HG03060 (cell line): ENCODE measurements around the gene OSBPL5.

Experiments used
- ATAC-seq: cut with Tn5 transposase; IDR thresholded peaks from one replicate; pipeline ENCODE4 v1.9.1; 2021; ENCODE audit warnings: low read depth, moderate number of reproducible peaks; ENCODE audit not compliant: unreplicated experiment

Gene OSBPL5

DNA sequence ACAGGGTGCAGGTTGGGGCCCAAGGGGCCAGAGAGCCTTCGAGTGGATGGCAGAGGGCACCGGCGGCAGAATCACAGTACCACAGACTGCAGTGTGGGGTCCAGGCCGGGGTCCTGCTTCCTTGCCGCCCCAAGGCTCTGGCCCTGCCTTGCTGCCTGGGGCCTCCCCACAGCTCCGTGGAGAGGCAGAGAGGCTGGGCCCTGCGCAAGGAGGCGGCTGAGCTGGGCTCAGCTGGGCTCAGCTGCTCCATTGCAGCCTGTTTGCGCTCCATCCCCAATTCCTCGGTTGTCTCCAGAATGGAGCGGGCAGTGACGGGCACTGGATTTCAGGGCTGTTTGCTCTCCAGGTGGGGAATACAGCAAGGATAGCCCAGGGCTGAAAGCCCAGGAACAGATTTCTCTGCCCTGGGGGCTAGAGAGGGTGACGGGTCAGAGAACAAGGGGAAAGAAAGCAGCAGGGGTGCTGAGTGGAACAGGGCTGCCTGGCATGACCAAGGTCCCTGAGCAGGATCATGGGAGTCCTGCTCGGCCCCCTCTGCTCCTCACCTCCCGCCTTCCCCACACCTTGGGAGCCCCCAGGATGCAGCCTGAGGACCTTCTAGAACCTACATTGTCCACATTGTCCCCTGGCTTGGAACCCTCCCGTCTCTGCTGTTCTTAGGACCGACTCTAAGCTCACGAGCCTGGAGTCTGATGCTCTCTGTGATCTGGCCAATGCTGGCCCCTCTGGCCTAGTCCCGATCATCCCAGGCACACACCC lies 34.6 kb upstream of the OSBPL5 start:
- ATAC-seq: no peak

DNA sequence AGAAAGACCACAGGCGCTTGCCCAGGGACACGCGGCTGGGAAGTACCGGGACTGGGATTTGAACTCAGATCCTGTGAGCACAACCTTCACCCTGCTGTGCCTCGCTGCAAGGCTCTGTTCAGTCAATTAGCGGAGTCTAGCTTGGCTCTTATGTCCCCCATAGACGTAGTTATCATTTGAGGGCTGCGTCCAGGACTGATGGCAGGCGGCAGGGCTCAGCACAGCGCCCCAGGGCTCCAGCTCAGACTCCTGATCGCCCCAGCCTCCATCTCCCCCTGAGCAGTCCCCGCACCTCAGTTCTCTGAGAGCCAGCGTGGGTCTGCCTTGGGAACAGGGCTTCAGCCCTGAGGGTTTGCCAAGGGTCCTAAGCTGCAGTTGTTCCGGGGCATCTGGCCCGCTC lies 33.7 kb upstream of the OSBPL5 start:
- ATAC-seq: no peak

DNA sequence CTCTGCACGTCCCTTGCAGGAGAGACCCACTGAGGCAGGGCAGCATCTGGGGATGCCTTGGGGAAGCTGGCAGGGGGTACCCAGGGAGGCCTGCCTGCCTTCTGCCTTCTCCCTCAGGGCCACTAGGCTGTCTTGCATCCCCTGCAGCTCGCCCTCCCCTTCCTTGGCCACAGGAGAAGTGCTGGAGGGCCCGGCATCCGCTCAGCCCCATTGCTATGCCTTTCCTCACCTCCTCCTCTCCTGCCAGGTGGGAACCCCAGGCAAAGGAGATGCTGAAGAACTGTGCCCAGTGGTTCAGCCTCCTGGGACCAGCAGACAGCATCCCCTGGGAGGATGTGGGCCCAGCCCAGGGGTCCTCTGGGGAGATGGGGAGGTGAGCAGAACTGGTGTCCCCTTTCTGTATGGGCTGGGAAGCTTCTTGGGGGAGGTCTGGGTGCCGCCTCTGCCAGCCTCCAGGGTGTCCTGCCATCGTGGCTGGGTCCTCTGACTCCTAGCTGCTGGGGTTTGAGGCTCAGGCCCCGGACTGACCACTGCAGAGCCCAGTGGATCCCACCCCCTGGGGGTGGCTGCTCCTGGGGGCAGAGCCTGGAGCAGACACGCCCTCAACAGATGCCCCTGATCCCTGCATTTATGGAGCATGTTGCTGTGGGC lies 32.9 kb upstream of the OSBPL5 start:
- ATAC-seq: no peak

DNA sequence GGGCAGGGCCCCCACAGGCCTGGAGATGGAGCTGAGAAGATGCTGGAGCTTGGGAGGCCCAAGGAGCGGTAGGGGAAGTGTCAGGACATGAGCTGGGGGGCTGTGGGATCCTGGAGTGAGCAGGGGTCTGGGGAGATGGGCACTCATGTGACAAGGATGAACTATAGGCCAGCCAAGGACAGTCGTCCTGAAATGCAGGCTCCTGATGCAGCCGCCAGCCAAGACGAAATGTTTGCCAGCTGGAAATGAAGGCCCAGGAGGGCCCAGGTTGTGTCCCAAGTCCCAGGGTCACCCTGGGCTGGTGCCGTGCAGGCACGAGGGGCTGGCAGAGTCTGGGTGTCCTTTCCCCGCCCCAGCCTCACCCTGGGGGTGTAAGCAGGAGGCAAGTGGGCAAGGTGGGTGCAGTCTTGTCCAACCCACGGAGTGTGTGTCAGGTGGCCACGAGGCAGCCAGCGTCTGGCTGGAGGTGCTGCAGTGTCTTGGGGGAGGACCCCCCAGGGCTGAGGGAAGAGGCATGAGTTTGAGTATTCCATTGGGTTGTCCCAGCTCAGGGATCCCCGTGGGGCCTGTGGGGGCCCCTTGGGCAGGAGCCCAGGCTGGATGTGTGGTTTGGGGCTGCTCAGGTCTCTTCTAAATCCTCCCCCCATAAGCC lies 32.1 kb upstream of the OSBPL5 start:
- no peak for ATAC-seq

DNA sequence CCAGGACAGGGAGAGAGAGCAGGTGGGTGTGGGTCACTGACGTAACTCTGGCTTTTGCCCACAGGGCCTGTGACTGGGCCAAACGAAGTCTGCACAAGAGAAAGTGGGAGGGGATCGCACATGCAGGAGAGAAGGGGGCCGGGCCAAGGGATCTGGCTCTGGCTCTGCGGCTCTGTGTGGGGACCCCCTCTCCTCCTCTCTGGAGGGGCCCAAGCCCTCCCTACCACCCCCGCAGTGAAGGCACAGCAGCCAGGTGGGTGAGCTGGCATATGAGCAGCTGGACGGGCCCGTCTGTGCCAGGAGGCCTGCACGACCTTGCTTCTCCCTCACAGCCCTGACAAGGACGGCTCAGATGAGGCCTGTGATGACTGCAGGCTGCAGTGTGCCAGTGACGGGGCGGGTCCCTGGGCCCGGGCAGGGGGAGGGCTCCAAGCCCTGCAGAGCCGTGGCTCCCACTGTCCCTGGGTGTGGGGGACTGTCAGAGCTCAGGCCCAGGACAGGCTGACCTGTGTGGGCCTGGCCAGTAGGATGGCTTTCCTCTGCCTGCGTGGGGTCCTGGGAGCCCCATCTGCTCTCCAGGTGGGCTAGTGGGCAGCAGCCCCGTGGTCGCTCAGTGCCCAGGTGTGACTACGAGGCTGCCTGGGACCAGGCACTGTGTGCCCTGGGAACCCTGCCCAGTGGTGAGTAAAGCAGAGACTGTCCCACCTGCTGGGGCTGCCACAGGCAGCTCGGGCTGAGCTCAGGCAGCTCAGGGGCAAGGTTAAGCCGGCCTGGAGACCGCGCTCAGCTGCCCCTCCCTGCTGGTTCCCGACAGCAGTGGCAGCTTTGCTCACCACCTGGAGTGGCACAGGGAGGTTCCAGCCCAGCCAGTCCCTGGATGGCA lies 31.3 kb upstream of the OSBPL5 start:
- no peak for ATAC-seq

DNA sequence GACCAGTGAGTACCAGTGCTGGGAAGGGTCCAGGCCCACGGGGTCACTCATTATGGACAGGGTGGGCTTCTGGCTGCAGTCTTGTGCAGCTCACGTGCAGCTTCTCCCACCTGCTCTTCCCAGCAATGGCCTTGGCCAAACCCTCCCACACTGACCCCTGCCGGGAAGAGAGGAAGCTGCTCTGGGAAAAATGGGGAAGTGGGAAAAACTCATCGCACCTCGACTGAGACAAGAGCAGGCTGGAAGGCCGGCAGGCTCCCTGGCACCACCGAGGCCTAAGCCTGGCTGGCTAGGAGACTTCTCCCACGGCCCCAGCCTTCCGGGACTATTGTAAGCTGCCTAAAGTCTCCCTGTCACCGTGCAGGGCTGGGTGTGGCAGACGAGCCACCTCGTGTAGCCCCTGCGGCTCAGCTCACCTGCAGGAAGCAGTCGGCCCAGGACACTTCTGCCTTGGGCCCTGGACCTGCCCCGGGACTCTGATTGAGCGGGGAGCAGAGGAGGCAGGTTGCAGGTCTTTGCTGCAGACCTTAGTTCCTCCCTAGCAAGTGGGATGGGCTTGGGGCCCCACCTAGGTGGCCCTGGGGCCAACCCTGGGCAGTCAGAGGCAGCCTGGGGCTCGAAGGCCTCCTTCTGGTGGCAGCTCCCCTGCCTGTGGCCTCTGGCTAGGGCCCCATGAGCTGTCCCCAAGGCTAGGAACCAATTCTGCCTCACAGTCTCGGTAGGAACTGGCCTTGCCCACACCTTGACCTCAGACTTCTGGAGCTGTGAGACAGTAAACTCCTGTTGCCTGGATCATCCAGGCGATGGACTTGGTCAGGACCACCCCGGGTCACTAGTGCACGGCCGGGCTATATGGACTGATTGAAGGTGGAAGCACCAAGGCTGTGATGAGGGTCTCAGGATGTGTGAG lies 30.4 kb upstream of the OSBPL5 start:
- ATAC-seq: no peak

DNA sequence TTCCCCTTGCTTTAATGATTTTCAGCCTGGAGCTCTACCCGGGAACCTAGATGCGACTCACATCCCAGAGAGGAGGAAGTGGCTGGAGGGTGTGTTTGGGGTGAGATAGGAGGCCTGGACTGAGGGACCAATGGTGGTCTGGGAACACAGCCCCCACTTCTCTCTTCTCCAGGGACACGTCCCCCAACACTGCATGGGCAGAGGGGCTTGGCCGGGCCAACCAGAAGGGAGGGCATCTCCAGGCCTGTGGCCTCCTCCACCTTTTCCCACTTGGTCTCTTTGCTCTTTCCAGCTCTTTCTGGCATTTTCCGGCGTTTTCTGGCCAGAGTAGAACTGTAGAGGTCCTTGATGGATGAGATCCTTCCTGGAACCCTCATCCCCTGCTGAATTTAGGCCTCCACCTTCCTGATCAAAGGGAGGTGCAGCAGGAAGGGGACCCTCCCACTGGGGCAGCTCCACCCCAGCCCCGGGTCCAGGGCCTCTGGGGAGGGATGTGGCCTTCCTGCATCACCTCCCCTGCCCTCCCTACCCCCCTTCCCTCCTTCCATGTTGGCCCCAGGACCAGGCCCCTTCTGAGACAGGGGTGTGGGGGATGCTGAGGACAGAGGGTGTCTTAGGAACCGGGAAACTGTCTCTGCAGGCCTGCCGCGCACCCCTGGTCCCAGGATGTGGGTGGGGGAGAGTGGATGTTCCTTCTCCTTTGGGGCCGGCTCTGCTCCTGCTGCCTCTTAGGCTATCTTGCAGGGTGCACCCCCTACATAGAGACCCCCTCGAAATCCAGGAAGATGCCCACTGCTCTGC lies 29.1 kb upstream of the OSBPL5 start:
- no peak for ATAC-seq

DNA sequence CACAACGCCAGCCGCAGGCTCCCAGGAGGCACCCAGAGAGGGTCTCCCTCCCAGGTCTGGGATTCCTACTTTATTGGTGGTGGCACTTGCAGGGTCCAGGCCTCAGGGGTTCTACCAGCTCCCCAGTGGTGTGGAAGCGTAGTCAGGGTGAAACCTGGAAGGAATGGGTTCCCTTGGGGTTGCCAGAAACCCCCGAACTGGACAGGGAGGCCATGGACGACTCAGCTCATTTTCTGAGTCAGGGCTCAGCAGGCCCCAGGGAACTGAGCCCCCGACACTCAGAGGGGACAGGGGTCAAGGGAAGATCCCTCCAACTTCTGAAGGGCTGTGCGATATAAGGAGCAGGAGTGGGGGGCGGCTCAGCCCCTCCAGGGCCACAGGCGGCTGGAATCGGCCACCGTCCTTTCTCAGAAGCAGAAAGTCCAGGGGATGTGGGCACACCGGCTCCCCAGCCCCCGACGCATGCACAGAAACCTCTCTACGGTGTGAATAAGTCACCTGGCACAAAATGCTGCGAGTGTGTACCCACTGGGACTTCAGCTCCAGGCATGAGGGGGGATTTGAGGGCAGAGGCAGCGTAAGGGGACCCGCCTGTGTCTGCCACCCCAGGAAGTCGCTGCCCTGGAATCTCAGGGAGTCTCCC lies 28.4 kb upstream of the OSBPL5 start:
- no peak for ATAC-seq

DNA sequence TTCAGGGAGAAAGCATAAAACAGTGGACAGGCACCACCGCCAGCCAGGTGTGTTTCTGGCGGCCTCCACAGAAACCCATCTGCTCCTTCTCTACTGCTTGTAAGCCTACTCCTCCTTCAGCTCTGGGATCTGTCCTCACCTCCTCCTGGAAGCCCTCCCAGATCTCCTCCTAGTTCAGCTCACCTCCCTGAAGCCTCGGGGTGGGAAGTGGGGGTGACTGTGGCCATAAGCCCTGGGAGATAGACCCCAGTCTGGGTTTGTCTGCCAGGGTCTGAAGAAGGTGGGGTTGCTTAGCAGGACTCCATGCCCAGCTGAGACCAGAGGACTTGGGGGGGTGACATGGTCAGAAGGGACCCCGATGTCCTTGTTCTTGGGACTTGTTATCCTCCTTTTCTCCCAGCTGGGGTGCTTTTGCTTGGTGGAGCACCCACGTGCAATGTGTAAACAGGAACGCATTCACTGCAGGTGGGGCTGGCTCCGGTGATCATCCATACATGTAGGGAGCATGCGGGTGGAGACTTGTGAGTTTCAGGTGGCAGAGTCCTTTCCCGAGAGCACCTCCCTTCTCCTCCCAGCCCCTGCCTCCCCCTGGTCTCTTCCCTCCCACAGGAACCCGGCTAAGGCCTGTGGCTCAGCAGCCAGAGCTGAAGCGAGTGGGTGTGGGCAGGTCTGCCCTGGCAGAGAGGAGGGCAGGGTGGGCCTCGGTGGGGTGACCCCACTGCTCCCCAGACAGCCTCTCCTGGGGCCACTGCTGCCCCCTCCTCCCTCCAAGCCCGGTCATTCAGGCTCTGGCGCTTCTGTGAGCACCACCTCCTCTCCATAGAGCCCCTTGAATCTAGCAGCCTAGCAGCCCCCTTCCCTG lies 27.6 kb upstream of the OSBPL5 start:
- ATAC-seq: no peak

DNA sequence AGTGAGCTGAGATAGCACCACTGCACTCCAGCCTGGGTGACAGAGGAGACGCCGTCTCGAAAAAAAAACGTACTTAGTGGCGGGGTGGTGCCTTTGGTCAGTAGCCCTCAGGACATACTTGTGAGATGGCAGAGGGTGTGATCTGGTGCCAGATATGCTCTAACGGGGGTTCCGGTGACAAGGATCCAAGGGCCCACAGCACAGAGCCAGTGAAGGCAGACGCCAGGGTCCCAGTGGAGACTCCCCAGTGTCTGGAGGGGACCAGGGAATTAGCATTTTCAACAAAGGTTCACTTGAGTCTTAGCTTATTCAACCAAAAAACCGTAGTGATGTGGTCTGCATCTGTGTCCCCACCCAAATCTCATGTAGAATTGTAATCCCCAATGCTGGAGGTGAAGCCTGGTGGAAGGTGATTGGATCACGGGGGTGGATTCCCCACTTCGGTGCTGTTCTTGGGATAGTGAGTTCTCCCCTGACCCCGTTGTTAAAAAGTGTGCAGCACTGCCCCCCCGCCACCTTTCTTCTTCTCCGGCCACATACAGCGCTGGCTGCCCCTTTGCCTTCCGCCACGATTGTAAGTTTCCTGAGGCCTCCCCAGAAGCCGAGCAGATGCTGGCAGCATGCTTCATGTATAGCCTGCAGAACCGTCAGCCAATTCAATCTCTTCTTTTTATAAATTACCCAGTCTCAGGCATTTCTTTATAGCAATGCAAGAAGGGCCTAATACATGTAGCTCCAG lies 26.6 kb upstream of the OSBPL5 start:
- ATAC-seq: no peak

DNA sequence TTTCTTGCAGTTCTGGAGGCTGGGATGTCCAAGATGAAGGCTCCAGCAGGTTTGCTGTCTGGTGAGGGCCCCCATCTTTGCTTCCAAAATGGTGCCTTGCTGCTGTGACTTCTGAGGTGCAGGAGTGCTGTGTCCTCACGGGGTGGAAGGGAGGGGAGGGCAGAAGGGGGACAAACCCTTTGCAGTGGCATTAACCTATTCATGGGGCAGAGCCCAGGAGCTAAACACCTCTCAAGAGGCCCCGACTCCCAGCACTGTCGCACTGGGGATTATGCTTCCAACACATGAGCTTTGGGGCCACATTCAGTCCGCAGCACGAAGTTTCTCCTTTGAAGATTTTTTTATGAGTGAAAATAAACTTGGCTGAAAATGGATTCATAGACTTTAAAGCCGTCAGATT lies 25.5 kb upstream of the OSBPL5 start:
- no peak for ATAC-seq

DNA sequence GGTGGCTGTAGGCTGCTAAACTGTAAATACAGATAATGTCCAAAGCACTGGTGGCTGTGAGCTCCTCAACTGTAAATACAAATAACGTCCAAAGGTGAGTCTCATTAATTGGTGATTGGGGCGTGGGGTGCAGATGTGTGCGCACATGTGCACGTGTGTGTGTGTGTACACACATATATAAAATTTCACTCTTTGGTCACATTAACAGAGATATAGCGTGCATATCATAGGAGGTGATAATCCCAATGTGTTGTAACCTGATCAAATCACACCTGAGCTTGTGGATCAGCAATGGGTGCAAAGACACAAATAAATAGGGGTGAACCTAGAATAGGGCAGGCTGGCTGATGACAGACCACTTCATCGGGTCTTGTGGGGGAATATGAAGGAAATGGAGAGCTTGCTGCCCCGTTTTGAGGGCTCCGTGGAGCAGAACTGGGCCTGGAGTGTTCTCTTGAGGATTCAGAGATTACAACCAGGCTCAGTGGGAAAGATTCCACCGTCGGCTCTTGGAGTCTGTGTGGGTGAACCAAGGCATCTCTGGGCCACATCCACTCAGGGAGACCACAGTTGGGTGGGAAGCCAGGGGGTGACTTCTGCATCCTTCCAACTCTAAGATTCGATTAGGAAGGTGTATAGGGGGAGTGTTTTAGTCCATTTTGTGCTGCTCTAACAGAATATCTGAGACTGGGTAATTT lies 24.9 kb upstream of the OSBPL5 start:
- ATAC-seq: no peak

DNA sequence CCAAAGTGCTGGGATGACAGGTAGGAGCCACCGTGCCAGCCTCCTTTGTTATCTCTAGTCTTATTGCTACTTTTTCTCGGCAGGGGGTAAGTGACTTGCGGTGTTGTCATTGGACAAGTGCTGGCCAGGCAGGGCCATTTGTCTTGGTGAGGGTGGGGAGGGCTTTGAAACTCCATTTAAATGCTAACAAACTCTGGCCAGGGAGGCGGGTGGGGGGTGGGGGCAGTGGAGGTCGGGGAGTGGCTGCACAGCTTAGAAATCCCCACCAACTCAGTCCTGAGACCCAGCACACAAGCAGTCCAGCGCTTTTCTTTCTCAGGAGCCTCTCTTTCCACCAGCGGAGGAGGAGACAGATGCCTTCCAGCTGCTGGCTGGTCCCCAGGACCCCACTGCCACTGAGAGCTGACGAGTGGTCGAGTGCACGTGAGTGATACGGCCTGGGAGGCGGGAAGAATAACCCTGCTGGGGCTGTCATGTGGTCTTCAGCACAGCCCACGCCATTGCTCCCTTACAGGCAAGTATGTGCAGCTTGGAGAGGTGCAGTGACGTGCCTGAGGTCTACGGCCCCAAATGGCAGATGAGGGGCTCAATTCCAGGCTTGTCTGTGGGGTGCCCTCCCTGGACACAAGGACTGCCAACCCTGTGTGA lies 24.2 kb upstream of the OSBPL5 start:
- no peak for ATAC-seq

DNA sequence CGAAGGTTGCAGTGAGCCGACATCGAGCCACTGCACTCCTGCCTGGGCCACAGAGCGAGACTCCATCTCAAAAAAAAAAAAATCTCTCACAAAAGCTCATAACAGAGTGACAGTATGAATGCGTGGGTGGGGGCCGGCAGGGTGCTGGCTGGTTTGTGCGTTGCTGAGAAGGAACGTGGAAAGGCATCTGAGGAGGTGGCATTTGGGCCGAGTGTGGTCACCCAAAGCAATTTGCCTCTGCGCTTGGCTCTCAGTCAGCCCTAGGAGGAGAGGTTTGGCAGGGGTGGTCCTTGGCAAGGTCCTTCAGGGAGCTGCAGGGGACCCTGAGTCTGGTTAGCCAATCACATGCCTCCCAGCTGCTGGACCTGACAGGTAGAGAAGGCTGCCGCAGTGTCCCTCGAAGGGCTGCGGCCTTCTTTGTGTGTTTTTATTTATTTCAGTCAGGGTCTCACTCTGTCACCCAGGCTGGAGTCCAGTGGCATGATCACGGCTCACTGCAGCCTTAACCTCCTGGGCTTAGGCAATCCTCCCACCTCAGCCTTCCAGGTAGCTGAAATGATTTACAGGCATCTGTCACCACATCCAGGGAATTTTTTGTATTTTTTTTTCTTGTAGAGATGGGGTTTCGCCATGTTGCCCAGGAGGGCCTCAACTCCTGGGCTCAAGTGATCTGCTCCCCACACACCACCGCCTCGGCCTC lies 23.5 kb upstream of the OSBPL5 start:
- no peak for ATAC-seq
